A673 (cell line): ENCODE measurements around the gene COPS4.

Experiments
- EZH2 ChIP-seq: fragments of 200-600 bp; sonication (generic); IDR thresholded peaks from 2 replicates; pipeline ENCODE4 v1.6.1; 2017; ENCODE audit warnings: borderline replicate concordance, low read depth, mild to moderate bottlenecking, mixed read lengths, antibody characterized with exemption, low read length; ENCODE audit not compliant: poor library complexity, severe bottlenecking
- TF ChIP-seq, protein P1 (sequence below): fragments of 300-800, 200-600 bp; sonication (generic); conservative IDR thresholded peaks from 2 replicates; pipeline ENCODE4 v1.5.1; 2017; ENCODE audit warnings: low read depth, mild to moderate bottlenecking, antibody characterized with exemption, low read length, moderate library complexity, mixed read lengths

DNA sequence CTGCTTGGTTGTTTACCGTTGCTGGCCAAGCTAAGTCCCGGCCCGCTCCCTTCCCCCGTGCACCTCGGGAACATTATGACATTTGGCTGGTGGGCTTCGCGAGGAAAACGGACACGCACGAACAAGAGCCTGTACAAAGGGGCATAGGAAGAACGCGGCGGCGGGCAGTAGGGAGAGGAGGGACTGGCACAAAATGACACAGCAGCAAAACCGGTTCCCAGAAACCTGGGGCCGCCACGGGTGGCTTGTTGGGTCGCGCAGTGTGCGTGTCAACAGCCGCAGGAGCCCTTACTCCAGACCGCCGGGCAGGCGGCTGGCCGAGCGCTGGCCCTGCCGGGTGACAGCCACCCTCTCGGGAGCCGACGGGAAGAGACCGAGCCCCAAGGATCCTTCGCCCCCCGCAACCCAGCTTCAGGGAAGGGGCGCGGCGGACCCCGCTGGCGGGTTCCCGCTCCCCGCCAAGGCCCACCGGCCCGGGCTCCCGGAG lies 22.7 kb upstream of the COPS4 start:
- no peak for TF ChIP-seq EZH2
- TF ChIP-seq, protein P1, sequence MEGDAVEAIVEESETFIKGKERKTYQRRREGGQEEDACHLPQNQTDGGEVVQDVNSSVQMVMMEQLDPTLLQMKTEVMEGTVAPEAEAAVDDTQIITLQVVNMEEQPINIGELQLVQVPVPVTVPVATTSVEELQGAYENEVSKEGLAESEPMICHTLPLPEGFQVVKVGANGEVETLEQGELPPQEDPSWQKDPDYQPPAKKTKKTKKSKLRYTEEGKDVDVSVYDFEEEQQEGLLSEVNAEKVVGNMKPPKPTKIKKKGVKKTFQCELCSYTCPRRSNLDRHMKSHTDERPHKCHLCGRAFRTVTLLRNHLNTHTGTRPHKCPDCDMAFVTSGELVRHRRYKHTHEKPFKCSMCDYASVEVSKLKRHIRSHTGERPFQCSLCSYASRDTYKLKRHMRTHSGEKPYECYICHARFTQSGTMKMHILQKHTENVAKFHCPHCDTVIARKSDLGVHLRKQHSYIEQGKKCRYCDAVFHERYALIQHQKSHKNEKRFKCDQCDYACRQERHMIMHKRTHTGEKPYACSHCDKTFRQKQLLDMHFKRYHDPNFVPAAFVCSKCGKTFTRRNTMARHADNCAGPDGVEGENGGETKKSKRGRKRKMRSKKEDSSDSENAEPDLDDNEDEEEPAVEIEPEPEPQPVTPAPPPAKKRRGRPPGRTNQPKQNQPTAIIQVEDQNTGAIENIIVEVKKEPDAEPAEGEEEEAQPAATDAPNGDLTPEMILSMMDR = no peak
